ENCODE results near the gene CFAP206. TPM values are rescaled to one million over a fixed set of nuclear protein-coding genes. Genes with fewer than 3 reads are reported as not detected.

Gene CFAP206
- total and polyA plus RNA-seq, 10 of the 15 experiments (the other 5 are each of a cell fraction or from before 2014, with no cell fraction given), result 0.04 to 0.24 (median 0.09) TPM; not detected in 6

DNA sequence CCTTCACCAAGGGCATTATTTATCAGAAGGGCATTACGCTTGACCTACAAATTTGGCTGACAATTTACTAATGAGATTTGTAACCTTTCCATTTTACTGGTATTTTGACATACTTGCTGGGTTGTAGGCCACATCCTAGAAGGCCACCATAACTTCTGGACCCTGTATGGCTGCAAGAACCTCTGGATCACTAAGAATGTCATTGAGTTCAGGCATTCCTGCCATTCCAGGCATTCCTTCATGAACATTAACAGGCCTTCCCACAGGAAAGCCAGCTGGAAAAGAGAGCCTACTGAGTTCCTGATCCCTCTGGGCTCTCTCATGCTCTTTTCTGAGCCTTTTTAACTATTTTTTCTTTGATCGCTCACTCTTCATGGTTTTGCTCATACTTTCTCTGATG, 36.6 kb downstream of the CFAP206 start:
- POLR2A ChIA-PET, result no interaction called here

More for the DNA sequence above, 36.6 kb downstream of the CFAP206 start:
- Histone ChIP-seq H3K4me3 (no peak overlapping the region), H3K79me2 (ENCODE audit: control insufficient read depth, insufficient read depth, low read length) (no peaks in the 10 kb centered on the region), H3K27ac (ENCODE audit: control insufficient read depth, insufficient read depth) (no peak overlapping the region), H3K9ac (ENCODE audit: control insufficient read depth, insufficient read depth, low read length) (no peak overlapping the region), H3K27me3 (replicated peaks in 1 of 2; ENCODE audit: control insufficient read depth in 2 of 2, insufficient read depth in 2 of 2, low read length in 1 of 2) (no peaks in the 10 kb centered on the region), H3K4me1 (ENCODE audit: control insufficient read depth, insufficient read depth, low read length) (no peaks in the 10 kb centered on the region), H4K20me1 (ENCODE audit: control insufficient read depth, insufficient read depth) (no peaks in the 10 kb centered on the region), H3K9me3 (replicated peaks; ENCODE audit: control insufficient read depth, insufficient read depth, low read length) (no peaks in the 10 kb centered on the region), H3K36me3 (ENCODE audit: control insufficient read depth in 2 of 2, insufficient read depth in 2 of 2, low read length in 1 of 2) (no peaks in the 10 kb centered on the region), H3K4me2 (ENCODE audit: control insufficient read depth, insufficient read depth) (no peak overlapping the region), H2AFZ (ENCODE audit: control insufficient read depth, low read depth, low read length) (no peak overlapping the region)
- WGBS (ENCODE audit: insufficient coverage, insufficient replicate concordance, low lambda C conversion rate, missing lambda C conversion rate), result 59% methylated on average over 2 of the region's 2 CpGs
- no peak for FAIRE-seq
- TF ChIP-seq, protein P1, sequence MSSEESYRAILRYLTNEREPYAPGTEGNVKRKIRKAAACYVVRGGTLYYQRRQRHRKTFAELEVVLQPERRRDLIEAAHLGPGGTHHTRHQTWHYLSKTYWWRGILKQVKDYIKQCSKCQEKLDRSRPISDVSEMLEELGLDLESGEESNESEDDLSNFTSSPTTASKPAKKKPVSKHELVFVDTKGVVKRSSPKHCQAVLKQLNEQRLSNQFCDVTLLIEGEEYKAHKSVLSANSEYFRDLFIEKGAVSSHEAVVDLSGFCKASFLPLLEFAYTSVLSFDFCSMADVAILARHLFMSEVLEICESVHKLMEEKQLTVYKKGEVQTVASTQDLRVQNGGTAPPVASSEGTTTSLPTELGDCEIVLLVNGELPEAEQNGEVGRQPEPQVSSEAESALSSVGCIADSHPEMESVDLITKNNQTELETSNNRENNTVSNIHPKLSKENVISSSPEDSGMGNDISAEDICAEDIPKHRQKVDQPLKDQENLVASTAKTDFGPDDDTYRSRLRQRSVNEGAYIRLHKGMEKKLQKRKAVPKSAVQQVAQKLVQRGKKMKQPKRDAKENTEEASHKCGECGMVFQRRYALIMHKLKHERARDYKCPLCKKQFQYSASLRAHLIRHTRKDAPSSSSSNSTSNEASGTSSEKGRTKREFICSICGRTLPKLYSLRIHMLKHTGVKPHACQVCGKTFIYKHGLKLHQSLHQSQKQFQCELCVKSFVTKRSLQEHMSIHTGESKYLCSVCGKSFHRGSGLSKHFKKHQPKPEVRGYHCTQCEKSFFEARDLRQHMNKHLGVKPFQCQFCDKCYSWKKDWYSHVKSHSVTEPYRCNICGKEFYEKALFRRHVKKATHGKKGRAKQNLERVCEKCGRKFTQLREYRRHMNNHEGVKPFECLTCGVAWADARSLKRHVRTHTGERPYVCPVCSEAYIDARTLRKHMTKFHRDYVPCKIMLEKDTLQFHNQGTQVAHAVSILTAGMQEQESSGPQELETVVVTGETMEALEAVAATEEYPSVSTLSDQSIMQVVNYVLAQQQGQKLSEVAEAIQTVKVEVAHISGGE (CRISPR knock-in tag; IDR thresholded peaks at IDR 0.05), result no peak
- no peak for TF ChIP-seq SMAD5 (IDR thresholded peaks at IDR 0.05; ENCODE audit: low read depth)
- no peak for TF ChIP-seq MYC (IDR thresholded peaks at IDR 0.05; ENCODE audit: insufficient read depth, insufficient read length, insufficient replicate concordance, low read length, severe bottlenecking)
- TF ChIP-seq, protein P2, sequence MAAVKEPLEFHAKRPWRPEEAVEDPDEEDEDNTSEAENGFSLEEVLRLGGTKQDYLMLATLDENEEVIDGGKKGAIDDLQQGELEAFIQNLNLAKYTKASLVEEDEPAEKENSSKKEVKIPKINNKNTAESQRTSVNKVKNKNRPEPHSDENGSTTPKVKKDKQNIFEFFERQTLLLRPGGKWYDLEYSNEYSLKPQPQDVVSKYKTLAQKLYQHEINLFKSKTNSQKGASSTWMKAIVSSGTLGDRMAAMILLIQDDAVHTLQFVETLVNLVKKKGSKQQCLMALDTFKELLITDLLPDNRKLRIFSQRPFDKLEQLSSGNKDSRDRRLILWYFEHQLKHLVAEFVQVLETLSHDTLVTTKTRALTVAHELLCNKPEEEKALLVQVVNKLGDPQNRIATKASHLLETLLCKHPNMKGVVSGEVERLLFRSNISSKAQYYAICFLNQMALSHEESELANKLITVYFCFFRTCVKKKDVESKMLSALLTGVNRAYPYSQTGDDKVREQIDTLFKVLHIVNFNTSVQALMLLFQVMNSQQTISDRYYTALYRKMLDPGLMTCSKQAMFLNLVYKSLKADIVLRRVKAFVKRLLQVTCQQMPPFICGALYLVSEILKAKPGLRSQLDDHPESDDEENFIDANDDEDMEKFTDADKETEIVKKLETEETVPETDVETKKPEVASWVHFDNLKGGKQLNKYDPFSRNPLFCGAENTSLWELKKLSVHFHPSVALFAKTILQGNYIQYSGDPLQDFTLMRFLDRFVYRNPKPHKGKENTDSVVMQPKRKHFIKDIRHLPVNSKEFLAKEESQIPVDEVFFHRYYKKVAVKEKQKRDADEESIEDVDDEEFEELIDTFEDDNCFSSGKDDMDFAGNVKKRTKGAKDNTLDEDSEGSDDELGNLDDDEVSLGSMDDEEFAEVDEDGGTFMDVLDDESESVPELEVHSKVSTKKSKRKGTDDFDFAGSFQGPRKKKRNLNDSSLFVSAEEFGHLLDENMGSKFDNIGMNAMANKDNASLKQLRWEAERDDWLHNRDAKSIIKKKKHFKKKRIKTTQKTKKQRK (IDR thresholded peaks at IDR 0.05; ENCODE audit: low read depth, low read length), result no peak
- no peak for TF ChIP-seq ZNF207 (IDR thresholded peaks at IDR 0.05; ENCODE audit: borderline replicate concordance)
- TF ChIP-seq FOXM1 (IDR thresholded peaks at IDR 0.05; ENCODE audit: low read depth, low read length), result no peak
- TF ChIP-seq, protein P3, sequence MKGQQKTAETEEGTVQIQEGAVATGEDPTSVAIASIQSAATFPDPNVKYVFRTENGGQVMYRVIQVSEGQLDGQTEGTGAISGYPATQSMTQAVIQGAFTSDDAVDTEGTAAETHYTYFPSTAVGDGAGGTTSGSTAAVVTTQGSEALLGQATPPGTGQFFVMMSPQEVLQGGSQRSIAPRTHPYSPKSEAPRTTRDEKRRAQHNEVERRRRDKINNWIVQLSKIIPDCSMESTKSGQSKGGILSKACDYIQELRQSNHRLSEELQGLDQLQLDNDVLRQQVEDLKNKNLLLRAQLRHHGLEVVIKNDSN (IDR thresholded peaks at IDR 0.05; ENCODE audit: borderline replicate concordance, extremely low read length, insufficient read depth, low read depth, low read length), result no peak
- TF ChIP-seq SMARCA5 (IDR thresholded peaks at IDR 0.05), result no peak
- ATAC-seq, result no peak
- ChIA-PET CTCF (interaction anchor here (0.6 kb wide), 1 partner anchor 593 kb away, joined by 3 read pairs; no protein-coding TSS in a partner anchor), RAD21 (ENCODE audit: unreplicated experiment) (no interaction called here), SMC1A (ENCODE audit: uncharacterized antibody, unreplicated experiment) (interaction anchor here (0.6 kb wide), 1 partner anchor 89 kb away, joined by 3 read pairs; no protein-coding TSS in a partner anchor)
- BruUV-seq (replicated peaks), result no TSS peak
- in situ Hi-C loops (cut with MboI), result no loop called here
- DNase-seq (ENCODE audit: low read depth, low spot score), result no peak
- intact Hi-C loops (cut with micrococcal nuclease; ENCODE audit: unreplicated experiment), result no loop called here
